ENCODE results near the gene SMAD3. TPM values are rescaled to one million over a fixed set of nuclear protein-coding genes. Genes with fewer than 3 reads are reported as not detected.

The SMAD3 gene
- total RNA-seq, 4 donors from 2014 or later: 25.9 to 69.4 (median 35.2) TPM

DNA sequence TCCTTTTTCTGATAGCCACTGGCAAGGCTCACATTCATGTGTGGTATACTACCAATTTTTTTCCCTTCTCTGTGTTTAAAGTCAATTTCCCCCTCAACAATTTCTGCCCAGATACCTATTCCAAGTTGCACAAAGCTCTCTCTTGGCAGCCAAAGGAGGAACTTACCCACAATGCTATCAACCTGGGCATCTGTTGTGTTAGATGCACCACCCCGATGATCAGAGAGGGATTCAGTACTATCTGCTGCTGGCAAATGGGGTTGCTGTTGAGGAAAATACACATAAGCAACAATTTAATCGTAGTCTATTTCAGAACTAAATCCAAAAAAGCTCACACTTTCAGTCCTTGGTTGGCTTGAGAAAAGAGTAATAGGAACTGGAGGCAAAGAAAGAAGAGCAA, 143.0 kb downstream of the SMAD3 start:
- intact Hi-C loops (cut with DNase I; ENCODE audit: low total_unique reads): no loop called here
- 52 to 65% methylated on average over 2 of the region's 2 CpGs for WGBS, 2 donors
- TF ChIP-seq, protein P1, sequence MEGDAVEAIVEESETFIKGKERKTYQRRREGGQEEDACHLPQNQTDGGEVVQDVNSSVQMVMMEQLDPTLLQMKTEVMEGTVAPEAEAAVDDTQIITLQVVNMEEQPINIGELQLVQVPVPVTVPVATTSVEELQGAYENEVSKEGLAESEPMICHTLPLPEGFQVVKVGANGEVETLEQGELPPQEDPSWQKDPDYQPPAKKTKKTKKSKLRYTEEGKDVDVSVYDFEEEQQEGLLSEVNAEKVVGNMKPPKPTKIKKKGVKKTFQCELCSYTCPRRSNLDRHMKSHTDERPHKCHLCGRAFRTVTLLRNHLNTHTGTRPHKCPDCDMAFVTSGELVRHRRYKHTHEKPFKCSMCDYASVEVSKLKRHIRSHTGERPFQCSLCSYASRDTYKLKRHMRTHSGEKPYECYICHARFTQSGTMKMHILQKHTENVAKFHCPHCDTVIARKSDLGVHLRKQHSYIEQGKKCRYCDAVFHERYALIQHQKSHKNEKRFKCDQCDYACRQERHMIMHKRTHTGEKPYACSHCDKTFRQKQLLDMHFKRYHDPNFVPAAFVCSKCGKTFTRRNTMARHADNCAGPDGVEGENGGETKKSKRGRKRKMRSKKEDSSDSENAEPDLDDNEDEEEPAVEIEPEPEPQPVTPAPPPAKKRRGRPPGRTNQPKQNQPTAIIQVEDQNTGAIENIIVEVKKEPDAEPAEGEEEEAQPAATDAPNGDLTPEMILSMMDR (IDR thresholded peaks at IDR 0.05): no peak
- no peak for TF ChIP-seq POLR2A (IDR thresholded peaks at IDR 0.05)
- no peak for DNase-seq (ENCODE audit: low spot score in 2 of 2)
- no peak overlapping the region for H3K4me3 ChIP-seq (ENCODE audit: low read depth, poor library complexity, severe bottlenecking)

DNA sequence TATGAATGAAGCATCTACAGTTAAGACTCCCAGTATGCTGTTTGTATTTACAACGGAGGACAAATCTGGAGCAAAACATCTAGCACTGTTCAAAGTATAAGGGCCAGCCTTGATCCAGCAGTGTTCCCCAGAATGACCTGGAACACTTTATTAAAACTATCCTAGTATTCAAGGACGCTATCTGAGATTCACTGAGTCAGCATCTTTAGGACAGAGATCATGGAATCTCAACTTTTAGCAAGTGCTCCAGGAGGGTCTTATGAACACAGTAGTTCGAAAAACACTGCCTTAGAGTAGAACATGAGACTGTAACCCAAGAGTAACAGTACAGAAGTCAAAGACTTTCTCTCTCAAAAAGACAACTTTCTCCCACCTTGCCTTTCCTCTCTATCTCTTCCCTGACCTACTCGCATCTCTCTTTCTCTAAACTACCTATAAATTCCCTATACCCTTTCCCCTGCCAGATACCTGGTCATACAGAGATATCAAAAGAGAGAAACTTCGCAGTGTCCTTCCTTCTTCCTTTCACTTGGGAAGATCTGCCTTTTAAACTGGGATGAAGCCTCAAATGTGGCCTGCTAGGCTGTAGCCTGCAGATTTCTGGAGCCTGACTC, 145.3 kb downstream of the SMAD3 start:
- intact Hi-C loops (cut with DNase I; ENCODE audit: low total_unique reads): no loop called here
- H3K4me3 ChIP-seq (ENCODE audit: low read depth, poor library complexity, severe bottlenecking): no peak overlapping the region
- 95 to 96% methylated on average over 5 of the region's 5 CpGs for WGBS, 2 donors
- TF ChIP-seq, protein P1 (IDR thresholded peaks at IDR 0.05): no peak
- TF ChIP-seq POLR2A (IDR thresholded peaks at IDR 0.05): no peak
- no peak for DNase-seq (ENCODE audit: low spot score in 2 of 2)

DNA sequence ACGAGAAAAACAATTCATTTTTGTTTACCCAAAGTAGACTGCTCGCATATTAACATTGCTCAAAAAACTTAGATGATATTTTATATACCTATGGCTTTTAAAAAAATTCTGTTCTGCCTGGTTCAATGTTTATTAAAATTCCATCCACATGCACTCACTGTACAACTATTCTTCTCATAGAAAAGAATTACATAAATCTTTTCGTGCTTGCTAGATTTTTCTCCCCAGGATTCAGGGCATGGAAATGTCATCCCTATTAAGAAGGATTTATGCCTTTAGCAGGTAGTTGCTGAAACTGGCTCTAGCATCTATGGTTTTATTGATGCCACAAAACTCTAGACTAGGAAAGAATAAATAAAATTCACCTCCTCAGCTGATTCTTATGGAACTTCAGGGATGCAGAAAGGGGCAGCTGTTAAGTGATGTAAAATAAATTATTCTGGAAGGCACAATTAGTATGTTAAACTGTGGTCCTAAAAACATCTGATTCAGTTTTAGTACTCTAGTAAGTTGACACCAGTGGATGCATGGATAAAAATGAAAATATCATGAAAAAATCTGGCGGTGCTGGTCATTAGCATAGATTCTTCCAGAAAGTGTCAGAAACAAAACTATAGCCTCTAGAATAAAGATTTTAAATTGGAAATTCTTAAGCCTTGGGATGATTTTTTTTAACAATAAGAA, 147.4 kb downstream of the SMAD3 start:
- no peak overlapping the region for H3K4me3 ChIP-seq (ENCODE audit: low read depth, poor library complexity, severe bottlenecking)
- TF ChIP-seq, protein P1 (IDR thresholded peaks at IDR 0.05): no peak
- no peak for TF ChIP-seq POLR2A (IDR thresholded peaks at IDR 0.05)
- DNase-seq (ENCODE audit: low spot score in 2 of 2): no peak
- intact Hi-C loops (cut with DNase I; ENCODE audit: low total_unique reads): no loop called here
- WGBS, 2 donors: 93% methylated on average over 4 of the region's 4 CpGs

DNA sequence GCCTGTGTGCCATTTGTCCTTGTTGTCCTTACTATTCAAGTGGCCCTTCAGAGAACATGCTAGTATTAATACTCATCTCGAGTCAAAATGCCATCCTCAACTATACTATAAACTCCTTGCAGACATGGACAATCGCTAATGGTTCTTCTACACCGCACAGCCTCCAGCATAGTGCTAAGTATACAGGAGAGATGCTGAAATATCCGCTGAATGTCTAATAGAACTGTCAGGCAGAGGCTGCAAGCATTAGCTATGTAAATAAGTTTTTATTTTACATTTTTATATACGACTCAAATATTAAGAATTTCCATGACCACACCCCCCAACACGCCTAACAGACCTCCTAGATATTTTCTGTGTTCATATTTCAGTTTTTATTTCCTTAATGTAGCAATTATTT, 149.7 kb downstream of the SMAD3 start:
- 84 to 88% methylated on average over 6 of the region's 6 CpGs for WGBS, 2 donors
- H3K4me3 ChIP-seq (ENCODE audit: low read depth, poor library complexity, severe bottlenecking): no peak overlapping the region
- TF ChIP-seq POLR2A (IDR thresholded peaks at IDR 0.05): no peak
- TF ChIP-seq, protein P1 (IDR thresholded peaks at IDR 0.05): no peak
- intact Hi-C loops (cut with DNase I; ENCODE audit: low total_unique reads): no loop called here
- DNase-seq (ENCODE audit: low spot score in 2 of 2): no peak

DNA sequence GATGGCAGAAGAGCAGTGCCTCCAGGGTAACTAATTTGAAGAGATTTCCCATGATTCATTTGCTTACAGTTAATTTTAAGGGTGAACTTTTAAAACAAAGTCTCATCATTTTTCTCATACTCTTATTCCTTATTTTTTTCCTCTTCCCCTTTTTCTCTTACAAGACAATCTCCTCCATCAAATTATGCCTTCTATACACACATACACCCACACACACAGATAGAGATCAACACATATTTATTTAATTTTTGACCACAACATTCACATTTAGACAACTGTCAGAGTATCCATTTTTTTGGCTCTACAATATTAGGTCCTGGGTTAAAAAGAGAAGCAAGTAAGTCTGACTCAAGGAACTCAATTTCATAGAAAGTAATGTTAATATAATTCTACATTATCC, 151.5 kb downstream of the SMAD3 start:
- intact Hi-C loops (cut with DNase I; ENCODE audit: low total_unique reads): no loop called here
- DNase-seq (ENCODE audit: low spot score in 2 of 2): no peak
- no peak for TF ChIP-seq POLR2A (IDR thresholded peaks at IDR 0.05)
- TF ChIP-seq, protein P1 (IDR thresholded peaks at IDR 0.05): no peak
- H3K4me3 ChIP-seq (ENCODE audit: low read depth, poor library complexity, severe bottlenecking): no peak overlapping the region

DNA sequence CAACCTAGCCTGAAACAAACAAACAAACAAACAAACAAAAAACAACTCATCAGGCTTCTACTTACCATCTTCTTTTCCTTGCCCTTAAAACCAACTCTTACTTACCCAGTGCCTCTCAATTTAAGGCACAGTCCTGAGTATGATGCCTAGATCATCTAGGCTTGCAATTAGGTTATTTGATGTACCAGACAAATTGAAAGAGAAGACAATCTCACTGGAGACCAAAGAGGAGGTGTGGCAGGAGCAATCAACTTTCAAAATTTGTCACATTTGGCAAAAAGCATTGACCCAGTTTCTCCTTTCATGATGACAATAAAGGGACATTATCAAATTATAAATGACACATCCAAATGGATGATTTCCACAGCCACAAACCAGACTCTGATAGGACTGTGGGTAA, 153.0 kb downstream of the SMAD3 start:
- TF ChIP-seq, protein P1 (IDR thresholded peaks at IDR 0.05): no peak
- no peak for TF ChIP-seq POLR2A (IDR thresholded peaks at IDR 0.05)
- intact Hi-C loops (cut with DNase I; ENCODE audit: low total_unique reads): no loop called here
- DNase-seq (ENCODE audit: low spot score in 2 of 2): no peak
- H3K4me3 ChIP-seq (ENCODE audit: low read depth, poor library complexity, severe bottlenecking): no peak overlapping the region
